H1 (cell line): ENCODE data around the gene TSKS. TPM values are rescaled to one million over a fixed set of nuclear protein-coding genes. Genes with fewer than 3 reads are reported as not detected.

Source experiments
- CTCF ChIA-PET: fragments of 300-600 bp; sonication (Branson Sonifier 250); formaldehyde crosslinking; loops from one replicate; lab custom pipeline; 2021; ENCODE audit not compliant: partially characterized antibody; lab: Charles Lee
- POLR2A ChIA-PET: fragments of 300-600 bp; sonication (Branson Sonifier 250); formaldehyde crosslinking; loops from one replicate; lab custom pipeline; 2021; ENCODE audit warnings: inconsistent platforms; ENCODE audit not compliant: partially characterized antibody; lab: Charles Lee
- DNase-seq, 2 experiments: peaks; one replicate each; pipeline versions ENCODE4 v3.0.0 to v3.0.0-alpha.2; 2010 to 2022; ENCODE audit warnings: low spot score in 2 of 2, low read depth in 1 of 2, mixed read lengths in 1 of 2
- FAIRE-seq: peaks from 2 replicates; lab custom pipeline; 2011; peaks lifted over from hg19 to GRCh38; lab: Jason Lieb, UNC
- H2AFZ ChIP-seq: 2 replicates; pipeline ENCODE4 v1.8.1; 2012; ENCODE audit warnings: low read length, inconsistent platforms
- H2AK5ac ChIP-seq: 2 replicates; pipeline ENCODE4 v1.6.1; 2013; ENCODE audit warnings: low read depth, low read length
- H2BK120ac ChIP-seq: replicated peaks from 2 replicates; pipeline ENCODE3; 2013; ENCODE audit warnings: low read depth, low read length, inconsistent platforms
- H2BK12ac ChIP-seq: 2 replicates; pipeline ENCODE4 v1.6.1; 2013; ENCODE audit warnings: low read depth, low read length
- H2BK15ac ChIP-seq: 2 replicates; pipeline ENCODE4 v1.6.1; 2013; ENCODE audit warnings: low read length
- H2BK20ac ChIP-seq: 2 replicates; pipeline ENCODE4 v1.6.1; 2013; ENCODE audit warnings: low read length
- H2BK5ac ChIP-seq: 2 replicates; pipeline ENCODE4 v1.6.1; 2013; ENCODE audit warnings: low read depth, low read length
- H3K14ac ChIP-seq: 2 replicates; pipeline ENCODE4 v1.6.1; 2013; ENCODE audit warnings: inconsistent platforms; ENCODE audit not compliant: insufficient read length
- H3K18ac ChIP-seq: 2 replicates; pipeline ENCODE4 v1.6.1; 2013; ENCODE audit warnings: low read length; ENCODE audit errors: extremely low read depth
- H3K23ac ChIP-seq: 2 replicates; pipeline ENCODE4 v1.6.1; 2013; ENCODE audit warnings: inconsistent platforms; ENCODE audit not compliant: insufficient read length
- H3K23me2 ChIP-seq: 2 replicates; pipeline ENCODE4 v1.6.1; 2013; ENCODE audit warnings: low read depth, low read length
- H3K27ac ChIP-seq: 2 replicates; pipeline ENCODE4 v1.6.1; 2011; ENCODE audit warnings: low read depth, low read length, inconsistent platforms
- H3K27me3 ChIP-seq, 4 experiments: replicated peaks in 1 of 4; 1 replicate in 1 of 4; 2 replicates in 3 of 4; pipeline versions ENCODE4 v1.6.1 to v1.8.1; 2011 to 2013; ENCODE audit warnings: low read length in 3 of 4, mild to moderate bottlenecking in 3 of 4, inconsistent platforms in 2 of 4, mixed read lengths in 2 of 4, moderate library complexity in 1 of 4; ENCODE audit not compliant: control insufficient read depth in 3 of 4, insufficient read depth in 3 of 4; ENCODE audit errors: extremely low read depth in 1 of 4
- H3K36me3 ChIP-seq, 4 experiments: 2 replicates each; pipeline versions ENCODE4 v1.6.1 to v1.8.1; 2011 to 2013; ENCODE audit warnings: mild to moderate bottlenecking in 4 of 4, low read length in 3 of 4, moderate library complexity in 2 of 4, control low read depth in 1 of 4, inconsistent platforms in 1 of 4; ENCODE audit not compliant: insufficient read depth in 4 of 4, control insufficient read depth in 2 of 4
- H3K4ac ChIP-seq: replicated peaks from 2 replicates; pipeline ENCODE3; 2013; ENCODE audit warnings: low read length, low read depth, mixed read lengths, inconsistent platforms; ENCODE audit not compliant: insufficient read length
- H3K4me1 ChIP-seq, 4 experiments: replicated peaks in 1 of 4; 1 replicate in 1 of 4; 2 replicates in 3 of 4; pipeline versions ENCODE4 v1.6.1 to v1.8.1; 2011 to 2013; ENCODE audit warnings: low read length in 3 of 4, inconsistent platforms in 2 of 4, mixed read lengths in 1 of 4; ENCODE audit not compliant: insufficient read depth in 4 of 4, control insufficient read depth in 3 of 4
- H3K4me2 ChIP-seq, 2 experiments: 2 replicates each; pipeline versions ENCODE4 v1.6.1 to v1.8.1; 2011 to 2013; ENCODE audit warnings: low read depth in 2 of 2, low read length in 2 of 2, control low read depth in 1 of 2, inconsistent platforms in 1 of 2, mild to moderate bottlenecking in 1 of 2; ENCODE audit not compliant: insufficient read depth in 1 of 2
- H3K4me3 ChIP-seq, 4 experiments: fragments of 200-600, 300-600 bp in 1 of 4; sonication (generic), shearing (Covaris generic), sonication (Bioruptor Twin) in 1 of 4; 2 replicates each; pipeline versions ENCODE4 v1.5.1 to v1.8.1; 2011 to 2016; ENCODE audit warnings: low read length in 4 of 4, low read depth in 3 of 4, control low read depth in 2 of 4, inconsistent platforms in 2 of 4, mild to moderate bottlenecking in 2 of 4, mixed read lengths in 1 of 4, moderate library complexity in 1 of 4; ENCODE audit not compliant: insufficient read depth in 2 of 4; ENCODE audit errors: extremely low read depth in 1 of 4
- H3K56ac ChIP-seq: replicated peaks from 2 replicates; pipeline ENCODE3; 2013; ENCODE audit warnings: low read depth, mild to moderate bottlenecking, mixed read lengths, low read length, inconsistent platforms; ENCODE audit not compliant: insufficient read length
- H3K79me1 ChIP-seq: 2 replicates; pipeline ENCODE4 v1.6.1; 2013; ENCODE audit warnings: low read depth, low read length, control low read depth
- H3K79me2 ChIP-seq, 2 experiments: 2 replicates each; pipeline versions ENCODE4 v1.6.1 to v1.8.1; 2012 to 2013; ENCODE audit warnings: low read length in 2 of 2, mild to moderate bottlenecking in 2 of 2, inconsistent platforms in 1 of 2; ENCODE audit not compliant: insufficient read depth in 2 of 2, control insufficient read depth in 1 of 2
- H3K9ac ChIP-seq, 4 experiments: replicated peaks in 1 of 4; 1 replicate in 1 of 4; 2 replicates in 3 of 4; pipeline versions ENCODE4 v1.6.1 to v1.8.1; 2011 to 2013; ENCODE audit warnings: low read depth in 3 of 4, low read length in 3 of 4, control low read depth in 2 of 4, mild to moderate bottlenecking in 2 of 4, moderate library complexity in 2 of 4, inconsistent platforms in 1 of 4; ENCODE audit errors: extremely low read depth in 1 of 4
- H3K9me3 ChIP-seq, 2 experiments: 2 replicates each; pipeline versions ENCODE4 v1.6.1 to v1.8.1; 2012 to 2013; ENCODE audit warnings: mild to moderate bottlenecking in 2 of 2, moderate library complexity in 2 of 2, control low read depth in 1 of 2, inconsistent platforms in 1 of 2, low read depth in 1 of 2, low read length in 1 of 2, mixed read lengths in 1 of 2; ENCODE audit not compliant: insufficient read depth in 2 of 2
- H4K20me1 ChIP-seq, 2 experiments: replicated peaks in 1 of 2; 2 replicates each; pipeline versions ENCODE3 to v1.8.1; 2011 to 2013; ENCODE audit warnings: inconsistent platforms in 2 of 2, low read length in 2 of 2, mild to moderate bottlenecking in 1 of 2; ENCODE audit not compliant: insufficient read depth in 2 of 2, control insufficient read depth in 1 of 2
- H4K5ac ChIP-seq: 2 replicates; pipeline ENCODE4 v1.6.1; 2013; ENCODE audit warnings: low read length, low read depth, mixed read lengths, inconsistent platforms; ENCODE audit not compliant: insufficient read length
- H4K8ac ChIP-seq: 2 replicates; pipeline ENCODE4 v1.8.0; 2013; ENCODE audit warnings: mild to moderate bottlenecking, moderate library complexity, low read length, inconsistent platforms; ENCODE audit not compliant: insufficient read depth; ENCODE audit errors: extremely low read depth
- H4K91ac ChIP-seq: replicated peaks from 2 replicates; pipeline ENCODE3; 2013; ENCODE audit warnings: low read length, mixed read lengths, inconsistent platforms; ENCODE audit not compliant: insufficient read length
- ATF3 ChIP-seq: IDR thresholded peaks from 2 replicates; pipeline ENCODE4 v1.6.1; 2011; ENCODE audit warnings: low read depth, mild to moderate bottlenecking, low read length; ENCODE audit not compliant: insufficient read depth
- BACH1 ChIP-seq: IDR thresholded peaks from 2 replicates; pipeline ENCODE4 v1.6.1; 2012; ENCODE audit warnings: low read length, improper control_type of control experiment
- CHD2 ChIP-seq: IDR thresholded peaks from 2 replicates; pipeline ENCODE4 v1.6.1; 2012; ENCODE audit warnings: low read length, improper control_type of control experiment
- HDAC2 ChIP-seq, 2 experiments: fragments of 300-600 bp in 1 of 2; sonication (generic) in 1 of 2; IDR thresholded peaks; 2 replicates each; pipeline ENCODE4 v1.6.1; 2011 to 2012; ENCODE audit warnings: low read depth in 2 of 2, low read length in 2 of 2, mild to moderate bottlenecking in 2 of 2, moderate library complexity in 2 of 2, borderline replicate concordance in 1 of 2, inconsistent platforms in 1 of 2
- JUND ChIP-seq: IDR thresholded peaks from 2 replicates; pipeline ENCODE4 v1.6.1; 2011; ENCODE audit warnings: mild to moderate bottlenecking, improper control_type of control experiment, low read length
- MAX ChIP-seq: IDR thresholded peaks from 2 replicates; pipeline ENCODE4 v1.6.1; 2012; ENCODE audit warnings: inconsistent platforms
- PHF8 ChIP-seq: fragments of 200-600 bp; sonication (generic); conservative IDR thresholded peaks from 2 replicates; pipeline ENCODE4 v1.7.1; 2012; ENCODE audit warnings: low read depth, mild to moderate bottlenecking, inconsistent platforms, low read length, moderate library complexity
- POU5F1 ChIP-seq: IDR thresholded peaks from 2 replicates; pipeline ENCODE4 v1.6.1; 2011; ENCODE audit warnings: low read depth, mild to moderate bottlenecking, low read length, moderate library complexity
- SIRT6 ChIP-seq: IDR thresholded peaks from one replicate; pipeline ENCODE4 v1.7.1; 2012; ENCODE audit warnings: low read length, inconsistent platforms
- TAF1 ChIP-seq: IDR thresholded peaks from 2 replicates; pipeline ENCODE4 v1.6.1; 2011; ENCODE audit warnings: mild to moderate bottlenecking, low read depth, low read length
- YY1 ChIP-seq: IDR thresholded peaks from 2 replicates; pipeline ENCODE4 v1.6.1; 2011; ENCODE audit warnings: low read depth, mild to moderate bottlenecking, low read length
- WGBS, 2 experiments: shearing (Covaris generic) in 1 of 2; methylation state at CpG; one replicate each; pipeline versions ENCODE4 v1.1.6 to v1.1.7; 2013 to 2015; ENCODE audit warnings: low lambda C conversion rate in 2 of 2, mixed read lengths in 2 of 2, inconsistent platforms in 1 of 2, low coverage in 1 of 2, missing lambda C conversion rate in 1 of 2; ENCODE audit not compliant: insufficient replicate concordance in 2 of 2, insufficient coverage in 1 of 2, insufficient read length in 1 of 2; ENCODE audit errors: extremely low coverage in 1 of 2, missing lambda C conversion rate in 1 of 2; 5-methylcytosine and 5-hydroxymethylcytosine counted together
- polyA plus RNA-seq, 7 experiments: library from polyadenylated mRNA; depleted of rRNA in 3 of 7; stranded (reverse) in 5 of 7; unstranded in 2 of 7; fragments of >200 nt in 5 of 7; fragments of 200-250 nt in 2 of 7; gene quantifications; 1 replicate in 5 of 7; 2 replicates in 1 of 7; 4 replicates in 1 of 7; pipeline versions ENCODE4 v1.2.1 to v1.2.3, GENCODE V29; 2011 to 2013; ENCODE audit warnings: missing spikeins in 2 of 7, mixed read lengths in 2 of 7
- total RNA-seq: library from RNA; stranded (reverse); fragmentation: NEBNext Ultra II Directional; extraction: Animal tissue kit (Norgen Biotek cat#: 25700); gene quantifications from 2 replicates; pipeline ENCODE4 v1.2.1, GENCODE V29; 2021

The TSKS gene
- total and polyA plus RNA-seq, 2 of the 8 experiments (the other 6 are each of a cell fraction or from before 2014, with no cell fraction given), result 0.21 TPM; not detected in 1

GRCh38 chr19:49799271-49799797, 36.2 kb upstream of the TSKS start:
- H2BK20ac ChIP-seq, result no peak overlapping the region
- peaks cover 2% of the 10 kb centered on the region; the same call in 1 of the 2 replicates for H3K23me2 ChIP-seq
- CTCF ChIA-PET, result interaction anchor here (1.0 to 2.3 kb wide), 4 partner anchors 8 to 19 kb away, joined by 3 to 12 read pairs (median 5); no protein-coding TSS in a partner anchor
- H3K56ac ChIP-seq, result no peak overlapping the region
- 95% methylated on average over 28 of the region's 28 CpGs; no CpG with 5 or more reads in 1 of the 2 experiments for WGBS, 2 experiments
- H3K18ac ChIP-seq, result no peak overlapping the region
- H3K9me3 ChIP-seq, result no peaks in the 10 kb centered on the region
- FAIRE-seq, result no peak
- H3K4me3 ChIP-seq, result no peak overlapping the region
- H3K36me3 ChIP-seq, result peaks cover 4 to 47% (median 27%) of the 10 kb centered on the region in 4 experiments
- TF ChIP-seq BACH1, result no peak
- no peak for TF ChIP-seq HDAC2 (IDR thresholded peaks at IDR 0.05; ENCODE audit: borderline replicate concordance in 1 of 2, low read depth in 2 of 2, low read length in 2 of 2)
- no peak for TF ChIP-seq CHD2
- no peak for TF ChIP-seq PHF8
- no peak for TF ChIP-seq POU5F1
- no peak for TF ChIP-seq JUND
- TF ChIP-seq ATF3, result no peak
- TF ChIP-seq SIRT6, result no peak
- no peak for TF ChIP-seq TAF1
- TF ChIP-seq MAX, result no peak
- TF ChIP-seq YY1, result no peak
- H3K79me1 ChIP-seq, result peaks cover 2% of the 10 kb centered on the region; the same call in 1 of the 2 replicates
- no peak overlapping the region for H2BK12ac ChIP-seq
- H2AFZ ChIP-seq, result no peak overlapping the region
- H3K79me2 ChIP-seq, result no peaks in the 10 kb centered on the region
- H2BK5ac ChIP-seq, result no peak overlapping the region
- H3K27ac ChIP-seq, result peak overlapping the region; percentile 34; the same call in 1 of the 2 replicates
- H3K4ac ChIP-seq, result no peak overlapping the region
- H4K5ac ChIP-seq, result no peak overlapping the region
- POLR2A ChIA-PET, result no interaction called here
- H3K14ac ChIP-seq, result no peak overlapping the region
- H3K4me1 ChIP-seq, result peaks cover 4 to 16% (median 6%) of the 10 kb centered on the region in 4 experiments
- H4K91ac ChIP-seq, result no peak overlapping the region
- no peak overlapping the region for H3K9ac ChIP-seq
- H3K4me2 ChIP-seq, result no peak overlapping the region
- peaks cover 4 to 11% of the 10 kb centered on the region in 2 experiments for H4K20me1 ChIP-seq
- no peak overlapping the region for H2BK120ac ChIP-seq
- H2AK5ac ChIP-seq, result no peak overlapping the region
- DNase-seq, result no peak
- H3K23ac ChIP-seq, result no peak overlapping the region
- no peak overlapping the region for H4K8ac ChIP-seq
- no peaks in the 10 kb centered on the region for H3K27me3 ChIP-seq
- H2BK15ac ChIP-seq, result no peak overlapping the region
